IMR-90 (cell line): ENCODE results near the gene IQGAP2.

ENCODE experiments used
- MXI1 ChIP-seq: IDR thresholded peaks from 2 replicates; pipeline ENCODE4 v1.6.1; 2012; ENCODE audit warnings: low read depth, mild to moderate bottlenecking, low read length, moderate library complexity, borderline replicate concordance
- NFE2L2 ChIP-seq: fragments of 150-350 bp; IDR thresholded peaks from 2 replicates; pipeline ENCODE4 v1.6.1; 2016; ENCODE audit warnings: low read depth, mild to moderate bottlenecking, low read length
- POLR2A ChIP-seq: IDR thresholded peaks from 2 replicates; pipeline ENCODE4 v1.6.1; 2012; ENCODE audit warnings: mild to moderate bottlenecking, low read depth, low read length
- RAD21 ChIP-seq: IDR thresholded peaks from 2 replicates; pipeline ENCODE4 v1.6.1; 2012; ENCODE audit warnings: low read length, improper control_type of control experiment
- SMC3 ChIP-seq: fragments of 150-350 bp; IDR thresholded peaks from 2 replicates; pipeline ENCODE4 v1.6.1; 2016; ENCODE audit warnings: low read depth, mild to moderate bottlenecking, antibody characterized with exemption, low read length, moderate library complexity
- TF ChIP-seq, protein P1 (sequence below): conservative IDR thresholded peaks from 2 replicates; pipeline ENCODE4 v1.5.1; 2012; ENCODE audit warnings: mild to moderate bottlenecking, low read depth, low read length, improper control_type of control experiment

DNA sequence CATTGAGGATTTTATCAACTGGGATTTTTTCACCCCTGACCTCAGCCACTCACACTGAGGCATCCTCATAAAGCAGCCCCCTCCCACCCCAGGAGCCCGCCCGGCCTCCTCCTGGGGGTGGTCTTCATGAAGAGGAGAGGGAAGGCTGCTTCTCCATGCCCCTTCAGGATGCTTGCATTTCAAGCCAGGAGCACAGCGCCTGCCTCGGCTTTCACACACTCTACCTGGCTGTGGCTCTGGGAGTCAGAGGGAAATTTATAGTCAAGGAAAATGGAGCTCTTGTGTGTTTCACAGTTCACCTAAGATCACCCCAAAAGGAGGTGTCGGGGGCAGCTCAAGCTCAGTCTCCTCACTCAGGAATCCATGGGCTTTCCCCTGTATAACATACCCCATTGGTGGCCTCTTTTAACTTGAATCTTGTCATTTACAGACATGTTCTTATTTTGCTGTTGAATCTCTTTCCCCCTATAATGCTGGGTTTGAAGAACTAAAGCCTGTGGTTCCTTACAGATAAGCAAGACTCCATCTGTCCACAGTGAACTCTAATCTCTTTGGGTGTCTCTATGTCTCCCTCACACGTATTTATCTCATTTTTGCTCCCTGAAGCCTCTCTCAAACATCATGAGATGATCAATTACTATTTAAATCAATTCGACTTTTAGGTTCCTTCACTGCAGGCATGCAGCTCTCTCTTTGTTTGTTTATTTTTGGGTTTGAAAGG lies 22.6 kb upstream of the IQGAP2 start:
- TF ChIP-seq, protein P1, sequence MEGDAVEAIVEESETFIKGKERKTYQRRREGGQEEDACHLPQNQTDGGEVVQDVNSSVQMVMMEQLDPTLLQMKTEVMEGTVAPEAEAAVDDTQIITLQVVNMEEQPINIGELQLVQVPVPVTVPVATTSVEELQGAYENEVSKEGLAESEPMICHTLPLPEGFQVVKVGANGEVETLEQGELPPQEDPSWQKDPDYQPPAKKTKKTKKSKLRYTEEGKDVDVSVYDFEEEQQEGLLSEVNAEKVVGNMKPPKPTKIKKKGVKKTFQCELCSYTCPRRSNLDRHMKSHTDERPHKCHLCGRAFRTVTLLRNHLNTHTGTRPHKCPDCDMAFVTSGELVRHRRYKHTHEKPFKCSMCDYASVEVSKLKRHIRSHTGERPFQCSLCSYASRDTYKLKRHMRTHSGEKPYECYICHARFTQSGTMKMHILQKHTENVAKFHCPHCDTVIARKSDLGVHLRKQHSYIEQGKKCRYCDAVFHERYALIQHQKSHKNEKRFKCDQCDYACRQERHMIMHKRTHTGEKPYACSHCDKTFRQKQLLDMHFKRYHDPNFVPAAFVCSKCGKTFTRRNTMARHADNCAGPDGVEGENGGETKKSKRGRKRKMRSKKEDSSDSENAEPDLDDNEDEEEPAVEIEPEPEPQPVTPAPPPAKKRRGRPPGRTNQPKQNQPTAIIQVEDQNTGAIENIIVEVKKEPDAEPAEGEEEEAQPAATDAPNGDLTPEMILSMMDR: no peak
- TF ChIP-seq NFE2L2 (no peak), POLR2A (no peak), MXI1 (no peak), RAD21 (no peak), SMC3 (no peak)
